Fibroblast of lung (primary cell): ENCODE data around the gene ITSN1. TPM values are rescaled to one million over a fixed set of nuclear protein-coding genes. Genes with fewer than 3 reads are reported as not detected.

Experiments used
- DNase-seq, 2 donors: peaks; one replicate each; pipeline versions ENCODE4 v3.0.0 to v3.0.0-alpha.2; 2010; ENCODE audit warnings: low read depth in 2 of 2
- H2AFZ ChIP-seq: 2 replicates; pipeline ENCODE4 v1.5.1; 2012; ENCODE audit warnings: low read length, control low read depth, inconsistent platforms
- H3K27ac ChIP-seq: 2 replicates; pipeline ENCODE4 v1.5.1; 2011; ENCODE audit warnings: low read length, control low read depth; ENCODE audit not compliant: insufficient read depth
- H3K27me3 ChIP-seq: 2 replicates; pipeline ENCODE4 v1.5.1; 2011; ENCODE audit warnings: mild to moderate bottlenecking, low read length; ENCODE audit not compliant: control insufficient read depth, insufficient read depth
- H3K36me3 ChIP-seq: 2 replicates; pipeline ENCODE4 v1.5.1; 2011; ENCODE audit warnings: low read length; ENCODE audit not compliant: control insufficient read depth, insufficient read depth
- H3K4me1 ChIP-seq: 2 replicates; pipeline ENCODE4 v1.5.1; 2011; ENCODE audit warnings: low read length; ENCODE audit not compliant: control insufficient read depth, insufficient read depth; ENCODE audit errors: extremely low read depth
- H3K4me2 ChIP-seq: 2 replicates; pipeline ENCODE4 v1.5.1; 2011; ENCODE audit warnings: low read length, control low read depth; ENCODE audit not compliant: insufficient read depth; ENCODE audit errors: extremely low read depth
- H3K4me3 ChIP-seq, 4 experiments: fragments of 200-600 bp in 1 of 4; sonication (generic) in 1 of 4; replicated peaks in 1 of 4; 2 replicates each; pipeline ENCODE4 v1.5.1; 2011 to 2016; ENCODE audit warnings: low read length in 4 of 4, low read depth in 3 of 4, mild to moderate bottlenecking in 3 of 4, control low read depth in 2 of 4, inconsistent platforms in 1 of 4, mixed read lengths in 1 of 4; ENCODE audit not compliant: insufficient read depth in 1 of 4; ENCODE audit errors: control extremely low read depth in 1 of 4
- H3K79me2 ChIP-seq: 2 replicates; pipeline ENCODE4 v1.5.1; 2012; ENCODE audit warnings: mild to moderate bottlenecking, low read length, inconsistent platforms; ENCODE audit not compliant: control insufficient read depth, insufficient read depth
- H3K9ac ChIP-seq: 2 replicates; pipeline ENCODE4 v1.5.1; 2011; ENCODE audit warnings: mild to moderate bottlenecking, low read length, control low read depth; ENCODE audit not compliant: insufficient read depth
- H3K9me3 ChIP-seq: 2 replicates; pipeline ENCODE4 v1.5.1; 2012; ENCODE audit warnings: low read depth, low read length; ENCODE audit not compliant: control insufficient read depth, insufficient read depth
- H4K20me1 ChIP-seq: 2 replicates; pipeline ENCODE4 v1.5.1; 2011; ENCODE audit warnings: low read length; ENCODE audit not compliant: control insufficient read depth, insufficient read depth; ENCODE audit errors: extremely low read depth
- EZH2 ChIP-seq: IDR thresholded peaks from 2 replicates; pipeline ENCODE4 v1.5.1; 2012; ENCODE audit warnings: low read length, control low read depth, mild to moderate bottlenecking; ENCODE audit errors: missing control alignments
- polyA plus RNA-seq, 2 donors: library from polyadenylated mRNA; depleted of rRNA in 1 of 2; stranded (reverse) in 1 of 2; unstranded in 1 of 2; fragments of >200 nt; gene quantifications; 2 replicates each; pipeline ENCODE4 v1.2.1, GENCODE V29; 2011 to 2012; ENCODE audit warnings: missing spikeins in 1 of 2
- total RNA-seq: library from RNA; depleted of rRNA; stranded (reverse); fragments of >200 nt; gene quantifications from 2 replicates; pipeline ENCODE4 v1.2.1, GENCODE V29; 2014
- TF ChIP-seq, protein P1 (sequence below), 2 donors: IDR thresholded peaks in 1 of 2; conservative IDR thresholded peaks in 1 of 2; 1 replicate in 1 of 2; 2 replicates in 1 of 2; pipeline ENCODE4 v1.5.1; 2011 to 2012; ENCODE audit warnings: low read length in 2 of 2, control low read depth in 1 of 2, inconsistent platforms in 1 of 2, low read depth in 1 of 2, mild to moderate bottlenecking in 1 of 2

Gene ITSN1
- total and polyA plus RNA-seq, 2 donors (not counting 1 experiment from before 2014, with no cell fraction given): 34.7 to 63.1 TPM

DNA sequence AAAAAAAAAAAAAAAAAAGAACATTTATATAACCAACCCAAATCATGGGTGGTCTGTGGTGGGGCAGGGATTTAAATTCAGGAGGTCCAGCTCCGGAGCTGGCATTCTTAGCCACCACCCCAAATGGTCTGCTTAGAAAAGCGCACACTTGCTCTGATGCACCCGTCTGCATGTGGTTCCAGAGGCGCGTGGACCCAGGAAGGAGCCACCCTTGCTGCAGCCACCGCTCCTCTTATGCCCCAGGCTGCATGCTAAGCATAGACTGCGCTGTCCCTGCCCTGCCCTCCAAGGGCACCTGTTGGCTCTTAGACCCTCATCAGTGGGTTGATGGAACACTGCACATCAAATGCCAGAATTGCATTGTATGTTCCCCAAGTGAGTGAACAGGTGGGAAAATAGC, 231.9 kb downstream of the ITSN1 start:
- Histone ChIP-seq H3K27me3 (no peaks in the 10 kb centered on the region), H2AFZ (no peak overlapping the region), H3K9ac (no peak overlapping the region), H4K20me1 (no peaks in the 10 kb centered on the region), H3K4me1 (no peaks in the 10 kb centered on the region), H3K27ac (no peak overlapping the region), H3K4me3 (no peak overlapping the region), H3K4me2 (no peak overlapping the region), H3K9me3 (no peaks in the 10 kb centered on the region), H3K79me2 (no peaks in the 10 kb centered on the region), H3K36me3 (no peaks in the 10 kb centered on the region)
- DNase-seq: no peak
- TF ChIP-seq, protein P1, sequence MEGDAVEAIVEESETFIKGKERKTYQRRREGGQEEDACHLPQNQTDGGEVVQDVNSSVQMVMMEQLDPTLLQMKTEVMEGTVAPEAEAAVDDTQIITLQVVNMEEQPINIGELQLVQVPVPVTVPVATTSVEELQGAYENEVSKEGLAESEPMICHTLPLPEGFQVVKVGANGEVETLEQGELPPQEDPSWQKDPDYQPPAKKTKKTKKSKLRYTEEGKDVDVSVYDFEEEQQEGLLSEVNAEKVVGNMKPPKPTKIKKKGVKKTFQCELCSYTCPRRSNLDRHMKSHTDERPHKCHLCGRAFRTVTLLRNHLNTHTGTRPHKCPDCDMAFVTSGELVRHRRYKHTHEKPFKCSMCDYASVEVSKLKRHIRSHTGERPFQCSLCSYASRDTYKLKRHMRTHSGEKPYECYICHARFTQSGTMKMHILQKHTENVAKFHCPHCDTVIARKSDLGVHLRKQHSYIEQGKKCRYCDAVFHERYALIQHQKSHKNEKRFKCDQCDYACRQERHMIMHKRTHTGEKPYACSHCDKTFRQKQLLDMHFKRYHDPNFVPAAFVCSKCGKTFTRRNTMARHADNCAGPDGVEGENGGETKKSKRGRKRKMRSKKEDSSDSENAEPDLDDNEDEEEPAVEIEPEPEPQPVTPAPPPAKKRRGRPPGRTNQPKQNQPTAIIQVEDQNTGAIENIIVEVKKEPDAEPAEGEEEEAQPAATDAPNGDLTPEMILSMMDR (conservative IDR thresholded peaks at IDR 0.05 in 1 of 2, IDR thresholded peaks at IDR 0.05 in 1 of 2; ENCODE audit: low read depth in 1 of 2, low read length in 2 of 2): no peak
- no peak for TF ChIP-seq EZH2

DNA sequence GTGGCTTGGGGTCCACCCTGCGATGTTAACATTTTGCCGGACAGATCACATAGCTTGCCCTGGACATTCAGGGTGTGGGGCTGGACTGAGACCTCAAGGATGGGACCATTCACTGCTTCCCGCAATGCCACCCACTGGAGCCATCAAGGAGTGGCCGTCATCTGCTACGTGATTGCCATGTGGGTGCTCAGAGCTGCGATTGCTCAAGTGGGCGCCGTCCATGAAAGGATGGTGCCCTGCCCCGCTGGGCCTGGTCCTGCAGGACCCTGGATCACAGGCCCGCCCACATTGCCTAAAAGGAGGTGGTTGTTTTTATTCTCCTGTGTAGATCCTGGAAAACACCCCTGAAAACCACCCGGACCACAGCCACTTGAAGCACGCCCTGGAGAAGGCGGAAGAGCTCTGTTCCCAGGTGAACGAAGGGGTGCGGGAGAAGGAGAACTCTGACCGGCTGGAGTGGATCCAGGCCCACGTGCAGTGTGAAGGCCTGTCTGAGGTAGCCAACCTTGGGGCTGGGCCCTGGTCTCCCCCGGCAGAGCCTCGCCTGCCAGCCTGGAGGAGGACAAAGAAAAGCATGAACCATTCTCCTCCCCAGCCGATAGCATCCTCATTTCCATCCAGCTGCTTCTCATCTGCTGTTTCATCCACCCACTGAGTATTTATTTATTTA, 232.9 kb downstream of the ITSN1 start:
- DNase-seq: no peak
- Histone ChIP-seq H3K36me3 (no peaks in the 10 kb centered on the region), H3K79me2 (no peaks in the 10 kb centered on the region), H3K4me3 (no peak overlapping the region), H3K9me3 (no peaks in the 10 kb centered on the region), H4K20me1 (no peaks in the 10 kb centered on the region), H3K9ac (no peak overlapping the region), H3K27ac (no peak overlapping the region), H3K27me3 (no peaks in the 10 kb centered on the region), H3K4me2 (no peak overlapping the region), H3K4me1 (no peaks in the 10 kb centered on the region), H2AFZ (no peak overlapping the region)
- TF ChIP-seq, protein P1 (conservative IDR thresholded peaks at IDR 0.05 in 1 of 2, IDR thresholded peaks at IDR 0.05 in 1 of 2; ENCODE audit: low read depth in 1 of 2, low read length in 2 of 2): no peak
- TF ChIP-seq EZH2: no peak

DNA sequence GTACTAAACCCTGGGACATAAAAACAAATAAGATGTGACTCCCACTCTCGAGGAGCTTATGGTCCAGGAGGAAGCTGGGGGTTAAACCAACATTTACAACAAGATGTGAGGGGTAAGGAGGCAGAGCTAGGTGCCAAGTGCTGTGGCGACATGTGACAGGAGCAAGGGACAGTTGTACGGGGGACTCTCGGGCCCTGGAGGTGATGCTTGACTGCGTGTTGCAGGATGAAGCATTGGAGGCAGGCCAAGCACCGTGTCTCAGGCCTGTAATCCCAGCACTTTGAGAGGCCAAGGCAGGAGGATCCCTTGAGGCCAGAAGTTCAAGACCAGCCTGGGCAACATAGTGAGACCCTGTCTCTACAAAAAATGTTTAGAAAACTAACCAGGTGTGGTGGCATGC, 236.5 kb downstream of the ITSN1 start:
- Histone ChIP-seq H3K9me3 (no peaks in the 10 kb centered on the region), H4K20me1 (no peaks in the 10 kb centered on the region), H3K4me1 (no peaks in the 10 kb centered on the region), H3K36me3 (no peaks in the 10 kb centered on the region), H3K4me2 (no peak overlapping the region), H3K79me2 (no peaks in the 10 kb centered on the region), H3K27me3 (no peaks in the 10 kb centered on the region), H3K9ac (no peak overlapping the region), H3K4me3 (no peak overlapping the region), H2AFZ (no peak overlapping the region), H3K27ac (no peak overlapping the region)
- DNase-seq: no peak
- no peak for TF ChIP-seq EZH2
- TF ChIP-seq, protein P1 (conservative IDR thresholded peaks at IDR 0.05 in 1 of 2, IDR thresholded peaks at IDR 0.05 in 1 of 2; ENCODE audit: low read depth in 1 of 2, low read length in 2 of 2): no peak
